Measurements from ENCODE around the gene HTR2A.

Gene HTR2A

GRCh38 chr13:46846726-46847125 lies 50.1 kb downstream of the HTR2A start:
- no peak for TF ChIP-seq CTCF (IDR thresholded peaks at IDR 0.05; ENCODE audit: low read depth, low read length, missing control alignments)
- no peak overlapping the region for H3K4me3 ChIP-seq (ENCODE audit: low read depth, low read length)
- no peak for DNase-seq (ENCODE audit: low read depth)

- no peak for TF ChIP-seq CTCF (IDR thresholded peaks at IDR 0.05; ENCODE audit: low read depth, low read length, missing control alignments)
- no peak for DNase-seq (ENCODE audit: low read depth)
- no peak overlapping the region for H3K4me3 ChIP-seq (ENCODE audit: low read depth, low read length)
These were observed 51.7 kb downstream of the HTR2A start for GRCh38 chr13:46845146-46845545.

- no peak for DNase-seq (ENCODE audit: low read depth)
- H3K4me3 ChIP-seq (ENCODE audit: low read depth, low read length), result no peak overlapping the region
- TF ChIP-seq CTCF (IDR thresholded peaks at IDR 0.05; ENCODE audit: low read depth, low read length, missing control alignments), result no peak
These were observed 52.4 kb downstream of the HTR2A start for GRCh38 chr13:46844431-46844830.

- DNase-seq (ENCODE audit: low read depth), result no peak
- H3K4me3 ChIP-seq (ENCODE audit: low read depth, low read length), result no peak overlapping the region
- TF ChIP-seq CTCF (IDR thresholded peaks at IDR 0.05; ENCODE audit: low read depth, low read length, missing control alignments), result no peak
These were observed 57.5 kb downstream of the HTR2A start for GRCh38 chr13:46839399-46839798.

GRCh38 chr13:46834657-46835056 lies 62.2 kb downstream of the HTR2A start:
- no peak for TF ChIP-seq CTCF (IDR thresholded peaks at IDR 0.05; ENCODE audit: low read depth, low read length, missing control alignments)
- DNase-seq (ENCODE audit: low read depth), result no peak
- no peak overlapping the region for H3K4me3 ChIP-seq (ENCODE audit: low read depth, low read length)

- DNase-seq (ENCODE audit: low read depth), result peak; percentile 27
- TF ChIP-seq CTCF (IDR thresholded peaks at IDR 0.05; ENCODE audit: low read depth, low read length, missing control alignments), result peak; percentile 54
- H3K4me3 ChIP-seq (ENCODE audit: low read depth, low read length), result no peak overlapping the region
These were observed 65.2 kb downstream of the HTR2A start for GRCh38 chr13:46831588-46832194.

- no peak for TF ChIP-seq CTCF (IDR thresholded peaks at IDR 0.05; ENCODE audit: low read depth, low read length, missing control alignments)
- no peak for DNase-seq (ENCODE audit: low read depth)
- H3K4me3 ChIP-seq (ENCODE audit: low read depth, low read length), result no peak overlapping the region
These were observed 66.3 kb downstream of the HTR2A start for GRCh38 chr13:46830405-46831005.

Measured in GM12864 (cell line).